Fibroblast of peridontal ligament (primary cell): ENCODE data around the gene APOC1.
"Not testable (repeated sequence)": the region's sequence is repeated elsewhere in the genome, so short reads cannot be mapped to it uniquely, and the experiment has no call there.

Experiments
- DNase-seq: peaks from one replicate; pipeline ENCODE4 v3.0.0-alpha.2; 2010; ENCODE audit errors: extremely low read depth

The APOC1 gene

DNA sequence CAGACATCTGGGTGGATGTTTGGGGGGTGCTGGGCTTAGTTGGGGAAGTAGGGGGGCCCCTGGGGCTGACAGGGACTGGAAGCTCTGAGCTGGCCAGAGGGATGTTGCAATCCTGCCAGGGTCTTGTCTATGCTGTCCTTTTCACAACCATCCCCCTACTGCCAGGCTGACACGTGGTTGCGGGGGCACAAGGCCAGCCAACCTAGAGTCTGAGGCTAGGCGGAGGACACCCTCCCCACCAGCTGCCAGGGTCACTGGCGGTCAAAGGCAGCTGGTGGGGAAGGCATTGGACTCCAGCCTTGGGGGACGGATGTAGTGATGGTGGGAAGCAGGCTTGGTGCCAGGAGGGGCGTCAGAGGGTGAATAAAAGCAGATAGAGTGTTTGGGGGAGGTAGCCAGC is 1.6 kb upstream of the APOC1 start:
- no peak for DNase-seq

DNA sequence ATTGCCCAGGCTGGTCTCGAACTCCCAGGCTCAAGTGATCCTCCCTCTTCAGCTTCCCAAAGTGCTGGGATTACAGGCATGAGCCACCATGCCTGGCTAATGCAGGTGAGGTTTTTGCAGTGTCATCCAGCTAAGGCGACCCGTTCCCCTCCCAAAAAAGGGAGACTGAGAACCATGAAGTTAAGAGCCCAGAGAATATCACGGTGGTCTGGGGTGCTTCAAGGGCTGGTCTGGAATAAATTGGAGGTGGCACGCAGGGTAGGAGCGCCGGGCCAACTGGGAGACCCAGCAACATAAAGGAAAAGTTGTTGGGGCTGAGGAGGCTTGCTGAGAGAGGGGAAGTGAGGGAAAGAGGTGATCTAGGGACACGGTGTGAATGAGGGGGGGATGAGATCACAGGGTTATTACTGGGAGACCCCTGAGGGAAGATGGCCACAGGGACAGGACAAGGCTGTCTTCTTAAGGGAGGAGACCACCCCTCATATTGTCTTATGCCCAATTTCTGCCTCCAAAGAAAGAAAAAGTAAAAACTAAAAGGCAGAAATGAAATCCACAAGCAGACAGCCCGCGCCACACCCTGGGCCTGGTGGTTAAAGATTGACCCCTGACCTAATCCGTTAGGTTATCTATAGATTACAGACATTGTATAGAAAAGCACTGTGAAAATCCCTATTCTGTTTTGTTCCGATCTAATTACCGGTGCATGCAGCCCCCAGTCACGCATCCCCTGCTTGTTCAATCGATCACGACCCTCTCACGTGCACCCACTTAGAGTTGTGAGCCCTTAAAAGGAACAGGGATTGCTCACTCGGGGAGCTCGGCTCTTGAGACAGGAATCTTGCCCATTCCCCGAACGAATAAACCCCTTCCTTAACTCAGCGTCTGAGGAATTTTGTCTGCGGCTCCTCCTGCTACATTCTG is 636 bp upstream of the APOC1 start:
- DNase-seq: not testable (repeated sequence)

DNA sequence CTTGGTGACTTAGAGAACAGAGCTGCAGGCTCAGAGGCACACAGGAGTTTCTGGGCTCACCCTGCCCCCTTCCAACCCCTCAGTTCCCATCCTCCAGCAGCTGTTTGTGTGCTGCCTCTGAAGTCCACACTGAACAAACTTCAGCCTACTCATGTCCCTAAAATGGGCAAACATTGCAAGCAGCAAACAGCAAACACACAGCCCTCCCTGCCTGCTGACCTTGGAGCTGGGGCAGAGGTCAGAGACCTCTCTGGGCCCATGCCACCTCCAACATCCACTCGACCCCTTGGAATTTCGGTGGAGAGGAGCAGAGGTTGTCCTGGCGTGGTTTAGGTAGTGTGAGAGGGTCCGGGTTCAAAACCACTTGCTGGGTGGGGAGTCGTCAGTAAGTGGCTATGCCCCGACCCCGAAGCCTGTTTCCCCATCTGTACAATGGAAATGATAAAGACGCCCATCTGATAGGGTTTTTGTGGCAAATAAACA is 9.9 kb downstream of the APOC1 start:
- no peak for DNase-seq

DNA sequence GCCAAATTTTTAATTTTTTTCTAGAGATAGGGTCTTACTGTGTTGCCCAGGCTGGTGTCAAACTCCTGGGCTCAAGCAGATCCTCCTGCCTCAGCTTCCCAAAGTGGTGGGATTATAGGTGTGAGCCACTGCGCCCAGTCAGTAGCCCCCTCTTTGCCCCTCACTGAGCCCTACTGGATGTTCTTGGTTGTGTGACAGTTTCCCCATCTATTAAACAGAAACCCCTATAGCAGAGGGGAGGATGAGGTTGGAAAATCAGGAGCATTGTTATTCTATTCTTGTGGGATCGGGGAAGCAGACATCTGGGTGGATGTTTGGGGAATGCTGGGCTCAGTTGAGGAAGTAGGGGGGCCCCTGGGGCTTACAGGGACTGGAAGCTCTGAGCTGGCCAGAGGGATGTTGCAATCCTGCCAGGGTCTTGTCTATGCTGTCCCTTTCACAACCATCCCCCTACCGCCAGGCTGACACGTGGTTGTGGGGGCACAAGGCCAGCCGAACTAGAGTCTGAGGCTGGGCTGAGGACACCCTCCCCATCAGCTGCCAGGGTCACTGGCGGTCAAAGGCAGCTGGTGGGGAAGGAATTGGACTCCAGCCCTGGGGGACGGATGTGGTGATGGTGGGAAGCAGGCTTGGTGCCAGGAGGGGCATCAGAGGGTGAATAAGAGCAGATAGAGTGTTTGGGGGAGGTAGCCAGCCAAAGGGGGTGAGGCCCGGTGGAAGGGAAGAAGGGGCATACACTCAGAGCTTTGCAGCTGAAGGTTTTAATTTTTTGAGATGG is 10.9 kb downstream of the APOC1 start:
- DNase-seq: peak; percentile 70

DNA sequence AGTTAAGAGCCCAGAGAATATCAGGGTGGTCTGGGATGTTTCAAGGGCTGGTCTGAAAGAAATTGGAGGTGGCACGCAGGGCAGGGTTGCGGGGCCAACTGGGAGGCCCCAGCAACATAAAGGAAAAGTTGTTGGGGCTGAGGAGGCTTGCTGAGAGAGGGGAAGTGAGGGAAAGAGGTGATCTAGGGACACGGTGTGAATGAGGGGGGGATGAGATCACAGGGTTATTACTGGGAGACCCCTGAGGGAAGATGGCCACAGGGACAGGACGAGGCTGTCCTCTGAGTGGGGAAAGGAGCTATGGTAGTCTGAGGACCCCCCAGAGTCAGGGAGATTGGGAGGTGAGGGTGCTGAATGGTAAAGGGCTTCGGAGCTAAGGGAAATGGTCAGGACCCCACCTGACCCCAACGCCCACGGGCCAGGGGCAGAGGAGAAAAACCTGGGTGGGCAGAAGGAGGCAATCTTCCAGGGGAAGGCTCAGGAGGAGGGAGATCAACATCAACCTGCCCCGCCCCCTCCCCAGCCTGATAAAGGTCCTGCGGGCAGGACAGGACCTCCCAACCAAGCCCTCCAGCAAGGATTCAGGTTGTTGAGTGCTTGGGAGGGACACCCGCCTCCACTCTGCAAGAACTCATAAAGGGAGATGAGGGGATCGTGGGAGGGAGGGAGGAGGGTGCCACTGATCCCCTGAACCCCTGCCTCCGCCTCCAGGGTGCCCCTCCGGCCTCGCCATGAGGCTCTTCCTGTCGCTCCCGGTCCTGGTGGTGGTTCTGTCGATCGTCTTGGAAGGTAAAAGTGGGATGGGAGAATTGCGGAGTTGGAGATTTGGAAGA is 12.1 kb downstream of the APOC1 start:
- not testable (repeated sequence) for DNase-seq

DNA sequence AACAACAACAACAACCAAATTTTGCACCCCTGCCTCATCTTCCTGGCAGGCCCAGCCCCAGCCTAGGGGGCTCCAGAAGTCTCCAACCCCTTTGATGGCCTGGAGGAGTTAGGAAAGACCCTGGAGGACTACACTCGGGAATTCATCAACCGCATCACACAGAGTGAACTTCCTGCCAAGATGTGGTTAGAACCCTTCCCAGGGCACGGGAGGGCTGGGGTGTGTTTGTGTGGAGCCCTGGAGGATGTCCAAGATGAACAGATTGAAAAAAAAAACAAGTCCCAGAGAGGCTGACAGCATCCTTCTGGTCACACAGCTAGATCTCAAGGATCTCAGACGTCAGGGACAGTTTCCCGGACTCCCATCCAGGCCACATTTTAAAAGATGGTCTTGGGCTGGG is 13.3 kb downstream of the APOC1 start:
- DNase-seq: peak; percentile 89

DNA sequence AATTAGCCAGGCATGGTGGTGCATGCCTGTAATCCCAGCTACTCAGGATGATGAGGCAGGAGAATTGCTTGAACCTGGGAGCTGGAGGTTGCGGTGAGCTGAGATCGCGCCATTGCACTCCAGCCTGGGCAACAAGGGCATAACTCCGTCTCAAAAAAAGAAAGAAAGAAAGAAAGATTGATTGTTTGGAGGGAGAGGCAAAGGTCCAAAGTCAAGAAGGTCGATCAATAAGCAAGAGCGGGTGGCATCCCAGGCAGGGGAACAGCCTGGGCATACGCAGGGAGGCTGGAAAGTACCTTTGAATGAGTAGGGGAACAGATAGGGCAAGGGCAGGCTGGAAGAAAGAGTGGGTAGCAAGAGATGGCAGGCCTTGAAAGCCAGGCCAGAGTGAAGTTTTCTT is 15.7 kb downstream of the APOC1 start:
- DNase-seq: no peak

DNA sequence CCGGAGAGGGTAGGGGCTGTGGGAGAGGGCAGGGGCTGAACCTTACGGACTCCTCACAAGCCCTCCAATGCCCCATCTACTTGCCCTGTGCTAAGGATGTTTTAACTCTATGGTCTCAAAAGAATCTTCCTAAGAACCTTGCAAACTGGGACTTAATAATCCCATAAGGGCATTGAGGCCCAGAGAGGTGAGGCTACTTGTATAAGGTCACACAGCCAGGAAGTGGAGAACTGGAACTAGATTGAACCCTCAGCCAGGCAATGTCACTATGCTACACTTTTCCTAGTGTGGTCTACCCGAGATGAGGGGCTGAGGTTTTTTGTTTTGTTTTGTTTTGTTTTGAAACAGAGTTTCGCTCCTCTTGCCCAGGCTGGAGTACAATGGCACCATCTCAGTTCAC is 17.1 kb downstream of the APOC1 start:
- DNase-seq: no peak

DNA sequence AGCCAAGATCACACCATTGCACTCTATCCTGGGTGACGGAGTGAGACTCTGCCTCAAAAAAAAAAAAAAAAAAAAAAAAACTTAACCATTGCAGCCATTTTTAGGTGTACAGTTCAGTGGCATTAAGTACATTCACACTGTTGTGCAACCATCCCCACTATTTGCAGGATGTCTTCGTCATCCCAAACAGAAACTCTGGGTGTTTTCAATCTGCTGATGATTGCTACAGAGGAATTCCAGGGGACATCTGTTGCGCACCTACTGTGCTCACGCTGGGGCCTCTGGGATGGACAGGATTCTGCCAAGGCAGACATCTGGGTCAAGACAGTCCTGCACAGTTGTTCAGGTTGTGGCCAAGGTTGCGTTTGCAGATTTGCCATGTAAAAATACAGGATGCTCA is 25.3 kb downstream of the APOC1 start:
- no peak for DNase-seq

DNA sequence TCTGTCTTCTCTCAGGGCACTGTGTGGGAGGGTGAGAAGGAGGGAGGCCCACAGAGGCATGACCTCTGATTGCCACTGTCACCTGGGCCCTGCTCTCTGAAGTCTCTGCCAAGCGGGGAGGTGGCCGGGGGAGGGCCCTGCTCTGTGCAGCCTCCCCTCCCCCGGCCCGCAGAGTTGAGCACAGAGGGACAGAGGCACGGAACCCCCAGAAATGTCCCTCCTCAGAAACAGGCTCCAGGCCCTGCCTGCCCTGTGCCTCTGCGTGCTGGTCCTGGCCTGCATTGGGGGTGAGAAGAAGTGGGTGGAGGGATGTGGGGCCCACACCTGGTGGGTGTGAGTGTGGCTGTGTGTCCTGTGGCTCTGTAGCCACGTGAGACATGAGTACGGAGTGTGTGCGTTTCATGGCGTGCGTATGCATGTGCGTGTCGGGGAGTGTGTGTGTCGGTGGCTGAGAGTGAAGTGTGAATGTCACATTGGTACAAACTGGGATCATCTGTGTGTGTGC is 27.7 kb downstream of the APOC1 start, which contains the start of gene APOC4:
Gene APOC4 (plus strand): TSS at position 171 of the 505 bp plus-strand sequence. CDS start 41 bp downstream, at position 212.
- DNase-seq: no peak

DNA sequence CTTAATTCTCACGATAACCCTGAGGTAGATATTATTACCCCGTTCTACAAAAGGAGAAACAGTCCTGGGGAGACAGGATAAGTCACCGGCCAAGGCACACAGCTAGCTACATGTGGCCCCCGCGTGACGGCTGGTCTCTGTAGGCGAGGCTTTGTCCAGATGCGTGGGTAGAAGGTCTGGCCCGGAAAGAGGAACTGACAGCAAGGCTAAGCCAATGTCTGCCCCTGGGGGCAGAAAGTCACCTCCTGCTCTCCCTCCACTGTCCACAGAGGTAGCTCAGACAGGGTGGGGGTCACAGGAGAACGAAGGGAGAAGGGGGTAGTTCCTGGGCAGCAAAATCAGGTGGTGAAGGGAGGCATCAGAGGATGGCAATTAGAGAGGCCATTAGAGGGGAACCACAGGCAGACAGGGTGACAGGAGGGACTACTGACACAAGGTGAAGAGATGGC is 29.4 kb downstream of the APOC1 start:
- DNase-seq: no peak

DNA sequence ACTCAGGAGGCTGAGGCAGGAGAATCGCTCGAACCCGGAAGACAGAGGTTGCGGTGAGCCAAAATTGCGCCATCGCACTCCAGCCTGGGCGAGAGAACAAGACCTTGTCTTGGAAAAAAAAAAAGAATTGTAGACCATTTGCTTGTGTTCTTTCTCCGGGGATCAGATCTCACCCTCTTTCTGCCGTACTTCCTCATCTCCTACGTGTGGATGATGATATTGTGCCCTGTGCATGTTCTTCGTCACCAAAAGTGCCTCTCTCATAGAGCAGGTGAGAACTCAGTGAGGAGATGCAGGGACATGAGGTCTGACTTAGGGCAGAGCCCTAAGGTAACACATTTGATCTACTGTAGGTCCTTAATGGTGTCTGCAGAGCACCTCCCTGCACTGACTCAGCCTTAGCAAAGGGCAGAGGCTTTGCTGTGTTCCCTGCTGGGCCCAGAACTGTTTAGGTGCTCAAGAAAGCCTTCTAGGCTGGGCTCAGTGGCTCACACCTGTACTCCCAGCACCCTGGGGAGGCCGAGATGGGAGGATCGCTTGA is 32.7 kb downstream of the APOC1 start:
- DNase-seq: no peak

DNA sequence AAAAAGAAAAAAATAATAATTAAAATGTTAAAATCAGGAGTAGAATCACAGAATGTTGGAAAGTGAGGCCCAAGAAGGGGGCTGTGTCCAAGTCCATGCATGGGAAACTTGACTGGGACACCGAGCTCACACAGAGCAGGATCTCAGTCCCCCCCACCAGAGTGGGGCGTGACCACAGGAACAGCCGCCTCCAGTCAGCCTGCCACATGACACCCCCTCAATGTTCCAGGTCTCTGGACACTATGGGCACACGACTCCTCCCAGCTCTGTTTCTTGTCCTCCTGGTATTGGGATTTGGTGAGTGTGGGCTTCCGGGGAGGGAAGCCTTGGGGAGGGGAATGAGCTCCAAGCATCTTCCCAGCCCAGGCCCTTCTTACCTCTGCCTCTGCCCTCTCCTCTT is 33.8 kb downstream of the APOC1 start:
- no peak for DNase-seq

DNA sequence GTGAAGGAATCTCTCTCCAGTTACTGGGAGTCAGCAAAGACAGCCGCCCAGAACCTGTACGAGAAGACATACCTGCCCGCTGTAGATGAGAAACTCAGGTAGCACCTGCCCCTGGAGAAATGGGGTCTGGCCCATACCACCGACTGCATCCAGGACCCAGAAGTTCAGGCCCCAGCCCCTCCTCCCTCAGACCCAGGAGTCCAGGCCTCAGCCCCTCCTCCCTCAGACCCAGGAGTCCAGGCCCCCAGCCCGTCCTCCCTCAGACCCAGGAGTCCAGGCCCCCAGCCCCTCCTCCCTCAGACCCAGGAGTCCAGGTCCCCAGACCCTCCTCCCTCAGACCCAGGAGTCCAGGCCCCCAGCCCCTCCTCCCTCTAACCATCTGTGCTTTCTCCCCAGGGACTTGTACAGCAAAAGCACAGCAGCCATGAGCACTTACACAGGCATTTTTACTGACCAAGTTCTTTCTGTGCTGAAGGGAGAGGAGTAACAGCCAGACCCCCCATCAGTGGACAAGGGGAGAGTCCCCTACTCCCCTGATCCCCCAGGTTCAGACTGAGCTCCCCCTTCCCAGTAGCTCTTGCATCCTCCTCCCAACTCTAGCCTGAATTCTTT is 34.5 kb downstream of the APOC1 start:
- peak; percentile 34 for DNase-seq

DNA sequence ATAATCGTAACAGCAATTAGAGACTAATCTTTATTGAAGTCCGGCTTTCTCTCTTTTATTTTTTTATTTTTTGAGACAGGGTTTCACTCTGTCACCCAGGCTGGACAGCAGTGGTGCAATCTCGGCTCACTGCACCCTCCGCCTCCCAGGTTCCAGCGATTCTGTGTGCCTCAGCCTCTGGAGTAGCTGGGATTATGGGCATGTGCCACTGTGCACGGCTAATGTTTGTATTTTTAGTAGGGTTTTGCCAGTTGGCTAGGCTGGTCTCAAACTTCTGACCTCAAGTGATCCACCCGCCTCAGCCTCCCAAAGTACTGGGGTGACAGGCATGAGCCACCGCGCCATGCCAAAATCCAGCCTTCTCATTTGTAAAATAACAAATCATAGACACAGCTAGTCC is 35.1 kb downstream of the APOC1 start:
- DNase-seq: no peak

DNA sequence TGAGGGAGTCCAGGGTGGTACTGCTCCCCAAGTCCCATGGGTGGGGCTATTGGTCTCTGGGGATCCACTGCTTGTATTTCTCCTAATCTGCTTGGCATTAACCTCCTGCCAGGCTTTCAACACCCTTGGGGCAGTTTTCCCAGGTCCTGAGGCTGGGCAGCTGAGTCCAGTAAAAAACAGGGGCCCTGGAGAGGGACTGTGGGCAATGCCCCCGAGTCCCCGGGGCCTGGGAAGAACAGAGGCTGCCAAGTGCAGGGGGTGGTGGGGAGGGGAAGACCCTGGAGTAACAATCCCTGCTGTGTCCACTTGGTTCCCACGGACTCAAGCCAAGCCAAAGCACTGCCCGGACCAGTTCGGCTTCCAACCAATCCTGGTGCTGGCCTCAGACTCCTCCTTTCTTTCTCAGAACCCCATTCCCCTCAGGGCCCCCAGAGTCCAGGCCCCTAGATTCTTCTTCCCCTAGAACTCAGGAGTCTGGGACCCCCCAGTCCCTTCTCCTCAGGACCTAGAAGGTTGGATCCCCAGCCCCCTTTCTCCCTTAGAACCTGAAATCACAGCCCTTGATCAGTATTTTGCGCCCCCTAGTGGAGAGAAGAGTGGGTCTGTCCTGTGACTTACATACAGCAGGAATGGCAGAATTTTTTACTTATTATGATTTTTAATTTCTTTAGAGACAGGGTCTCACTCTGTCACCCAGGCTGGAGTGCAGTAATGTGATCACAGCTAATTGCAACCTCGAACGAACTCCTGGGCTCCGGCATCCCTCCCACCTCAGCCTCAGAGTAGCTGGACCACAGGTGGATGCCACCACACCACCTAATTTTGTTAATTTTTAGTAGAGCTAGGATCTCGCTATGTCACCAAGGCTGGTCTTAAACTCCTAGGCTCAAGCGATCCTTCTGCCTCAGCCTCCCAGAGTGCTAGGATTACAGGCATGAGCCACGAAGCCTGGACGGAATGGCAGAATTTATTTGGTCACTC is 37.1 kb downstream of the APOC1 start:
- peak; percentile 88 for DNase-seq

DNA sequence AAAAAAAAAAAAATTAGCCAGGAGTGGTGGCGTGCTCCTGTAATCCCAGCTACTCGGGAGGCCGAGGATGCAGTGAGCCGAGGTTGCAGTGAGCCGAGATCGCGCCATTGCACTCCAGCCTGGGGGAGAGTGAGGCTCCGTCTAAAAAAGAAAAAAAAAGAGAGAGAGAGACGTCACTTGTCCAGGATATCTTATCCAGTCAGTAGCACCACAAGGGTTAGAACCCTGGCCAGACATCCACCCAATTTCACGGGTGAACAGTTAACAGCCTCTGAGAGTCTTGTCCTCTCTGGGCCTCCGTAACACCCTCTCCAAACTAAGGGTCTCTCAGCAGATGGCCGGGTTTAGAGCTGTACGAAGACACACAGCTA is 39.9 kb downstream of the APOC1 start:
- no peak for DNase-seq

DNA sequence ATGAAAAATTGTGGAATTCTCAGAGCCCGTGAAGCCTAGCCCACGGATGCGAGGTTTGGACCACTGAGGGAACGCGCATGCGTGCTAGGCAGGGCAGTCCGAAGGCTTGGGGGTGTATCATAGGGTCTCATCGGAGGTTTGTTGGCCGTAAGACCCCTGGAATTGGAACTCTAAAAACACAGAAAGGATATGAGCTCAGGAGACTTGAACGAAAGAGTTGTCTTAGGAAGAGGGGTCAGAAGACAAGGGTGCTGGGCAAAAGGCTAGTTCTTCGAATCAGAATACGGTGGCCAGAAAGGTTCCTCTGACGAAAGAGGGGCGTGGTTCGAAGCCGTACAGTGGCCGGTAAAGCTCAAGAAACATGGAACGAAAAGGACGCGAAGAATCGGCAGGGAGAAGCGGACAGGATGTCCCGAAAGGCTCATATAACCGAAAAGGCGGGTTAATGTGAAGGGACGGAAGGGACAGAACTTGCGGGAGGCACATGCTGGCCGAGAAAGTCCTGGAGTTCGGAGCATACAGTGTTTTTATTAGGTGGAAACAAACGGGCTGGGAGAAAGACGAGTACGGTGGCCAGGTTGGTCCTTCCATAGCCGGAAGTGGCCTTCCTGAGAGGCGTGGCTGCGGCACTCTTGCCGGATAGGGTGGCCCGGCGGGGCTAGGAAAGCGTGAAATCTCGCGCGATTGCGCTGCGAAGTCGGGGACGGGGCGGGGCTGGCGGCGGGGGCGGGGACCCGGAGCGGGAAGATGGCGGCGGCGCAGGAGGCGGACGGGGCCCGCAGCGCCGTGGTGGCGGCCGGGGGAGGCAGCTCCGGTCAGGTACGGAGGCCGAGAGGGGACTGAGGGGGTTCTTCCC is 40.5 kb downstream of the APOC1 start, which contains the start of gene CLPTM1:
Gene CLPTM1 (plus strand): TSS at position 732 of the 856 bp plus-strand sequence. CDS start 16 bp downstream, at position 748.
- DNase-seq: peak; percentile 97
